WTC11 (cell line): ENCODE data around the gene ZNF501. TPM values are rescaled to one million over a fixed set of nuclear protein-coding genes. Genes with fewer than 3 reads are reported as not detected.

Experiments
- AFF4 ChIP-seq: sonication (generic); formaldehyde crosslinking; IDR thresholded peaks from 2 replicates; pipeline ENCODE4 v1.8.1; 2023; ENCODE audit warnings: mild to moderate bottlenecking, missing genetic modification reagents, borderline replicate concordance
- ARID4B ChIP-seq: sonication (generic); formaldehyde crosslinking; IDR thresholded peaks from 2 replicates; pipeline ENCODE4 v1.8.0; 2023; ENCODE audit warnings: missing genetic modification reagents, mild to moderate bottlenecking, borderline replicate concordance
- ATF3 ChIP-seq: sonication (generic); formaldehyde crosslinking; conservative IDR thresholded peaks from 2 replicates; pipeline ENCODE4 v1.8.1; 2022; ENCODE audit warnings: mild to moderate bottlenecking, missing genetic modification reagents
- CREB1 ChIP-seq: sonication (generic); formaldehyde crosslinking; IDR thresholded peaks from 2 replicates; pipeline ENCODE4 v1.8.0; 2023; ENCODE audit warnings: mild to moderate bottlenecking, missing genetic modification reagents
- E2F4 ChIP-seq: sonication (generic); formaldehyde crosslinking; IDR thresholded peaks from 2 replicates; pipeline ENCODE4 v1.8.1; 2022; ENCODE audit warnings: low read depth, mild to moderate bottlenecking, moderate library complexity, missing genetic modification reagents, borderline replicate concordance
- FOXP4 ChIP-seq: sonication (generic); formaldehyde crosslinking; IDR thresholded peaks from 2 replicates; pipeline ENCODE4 v1.8.0; 2022; ENCODE audit warnings: mild to moderate bottlenecking, missing genetic modification reagents
- HMGXB4 ChIP-seq: sonication (generic); formaldehyde crosslinking; IDR thresholded peaks from 2 replicates; pipeline ENCODE4 v1.8.1; 2023; ENCODE audit warnings: mild to moderate bottlenecking, moderate library complexity, missing genetic modification reagents
- MLX ChIP-seq: sonication (generic); formaldehyde crosslinking; IDR thresholded peaks from 2 replicates; pipeline ENCODE4 v1.8.1; 2023; ENCODE audit warnings: mild to moderate bottlenecking, missing genetic modification reagents, moderate library complexity
- NFE2L1 ChIP-seq: sonication (generic); formaldehyde crosslinking; IDR thresholded peaks from 2 replicates; pipeline ENCODE4 v1.8.1; 2023; ENCODE audit warnings: missing genetic modification reagents
- NFYB ChIP-seq: sonication (generic); formaldehyde crosslinking; conservative IDR thresholded peaks from 2 replicates; pipeline ENCODE4 v1.8.0; 2022; ENCODE audit warnings: low read depth, missing genetic modification reagents
- NR1H2 ChIP-seq: sonication (generic); formaldehyde crosslinking; IDR thresholded peaks from 2 replicates; pipeline ENCODE4 v1.9.0; 2021; ENCODE audit warnings: mild to moderate bottlenecking, moderate library complexity, missing genetic modification reagents
- PRRX2 ChIP-seq: fragments of 250-450 bp; sonication (Bioruptor Pico); IDR thresholded peaks from 2 replicates; pipeline ENCODE4 v1.8.0; 2021; ENCODE audit warnings: mild to moderate bottlenecking
- SMAD4 ChIP-seq: sonication (generic); formaldehyde crosslinking; IDR thresholded peaks from 2 replicates; pipeline ENCODE4 v1.8.0; 2022; ENCODE audit warnings: mild to moderate bottlenecking, missing genetic modification reagents
- SP1 ChIP-seq: sonication (generic); formaldehyde crosslinking; conservative IDR thresholded peaks from 2 replicates; pipeline ENCODE4 v1.8.1; 2022; ENCODE audit warnings: missing genetic modification reagents
- ZBTB43 ChIP-seq: sonication (generic); formaldehyde crosslinking; IDR thresholded peaks from 2 replicates; pipeline ENCODE4 v1.8.1; 2023; ENCODE audit warnings: mild to moderate bottlenecking, missing genetic modification reagents
- ZNF219 ChIP-seq: sonication (generic); formaldehyde crosslinking; IDR thresholded peaks from 2 replicates; pipeline ENCODE4 v1.8.0; 2023; ENCODE audit warnings: missing genetic modification reagents, mild to moderate bottlenecking, borderline replicate concordance
- ZNF263 ChIP-seq: sonication (generic); formaldehyde crosslinking; IDR thresholded peaks from 2 replicates; pipeline ENCODE4 v1.8.1; 2022; ENCODE audit warnings: low read depth, mild to moderate bottlenecking, moderate library complexity, missing genetic modification reagents
- ZNF281 ChIP-seq: sonication (generic); formaldehyde crosslinking; IDR thresholded peaks from 2 replicates; pipeline ENCODE4 v1.8.0; 2023; ENCODE audit warnings: mild to moderate bottlenecking, missing genetic modification reagents
- total RNA-seq: library from RNA; stranded (reverse); gene quantifications from 3 replicates; pipeline ENCODE4 v1.2.3, GENCODE V29; 2021

ZNF501 gene
- total RNA-seq, 1 experiment from 2014 or later, result 8.8 TPM

DNA sequence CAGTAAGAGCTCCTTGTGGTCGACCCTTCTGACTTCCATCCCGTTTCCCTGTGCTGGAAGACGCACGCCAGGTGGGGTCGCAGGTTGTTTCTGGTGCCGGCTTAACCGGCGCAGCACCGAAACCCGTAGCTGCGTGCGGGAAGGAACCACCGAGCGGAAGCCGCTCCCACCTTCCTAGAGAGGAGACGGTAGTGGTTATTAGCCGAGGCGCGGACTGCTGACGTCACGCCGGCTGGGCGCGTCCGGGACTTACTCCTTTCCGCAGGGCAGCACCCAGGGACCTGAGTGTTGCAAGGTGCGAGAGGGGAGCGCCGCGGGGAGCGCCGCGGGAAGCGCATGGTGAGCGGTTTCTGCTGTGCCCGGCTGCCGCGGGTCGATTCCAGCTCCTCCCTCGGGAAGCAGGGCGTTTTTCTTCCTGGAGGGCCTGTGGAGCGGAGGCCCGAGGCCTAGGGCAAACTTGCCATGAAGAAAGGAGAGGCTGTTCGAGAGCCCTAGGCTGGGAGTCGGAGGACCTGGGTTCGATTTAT, at the start of gene ZNF501 (continued):
- peak; percentile 38; the same call in 1 of the 2 replicates for TF ChIP-seq AFF4 (CRISPR knock-in tag)
- TF ChIP-seq HMGXB4, result 0 out of 2 replicates have a peak, but pooled peaks have one; percentile 38
- TF ChIP-seq NFYB (CRISPR knock-in tag), result peak; percentile 43; the same call in 1 of the 2 replicates
- no peak for TF ChIP-seq MLX (CRISPR knock-in tag)
- TF ChIP-seq ZNF281 (CRISPR knock-in tag), result peak; percentile 68; the same call in 1 of the 2 replicates
- TF ChIP-seq ZNF263, result no peak
- TF ChIP-seq SMAD4 (CRISPR knock-in tag), result peak; percentile 73
- TF ChIP-seq ZBTB43 (CRISPR knock-in tag), result peak; percentile 70; the same call in 1 of the 2 replicates
- TF ChIP-seq ATF3, result no peak
- peak; percentile 89 for TF ChIP-seq FOXP4 (CRISPR knock-in tag)
- no peak for TF ChIP-seq ZNF219 (CRISPR knock-in tag)
- peak; percentile 60; the same call in 1 of the 2 replicates for TF ChIP-seq NFE2L1 (CRISPR knock-in tag)
- TF ChIP-seq PRRX2 (CRISPR knock-in tag), result 0 out of 2 replicates have a peak, but pooled peaks have one; percentile 29
- peak; percentile 87; the same call in 1 of the 2 replicates for TF ChIP-seq CREB1 (CRISPR knock-in tag)
- TF ChIP-seq SP1 (CRISPR knock-in tag), result peak; percentile 94
- TF ChIP-seq ARID4B (CRISPR knock-in tag), result peak; percentile 95
- no peak for TF ChIP-seq E2F4 (CRISPR knock-in tag)
- no peak for TF ChIP-seq NR1H2
